Activated CD8-positive, alpha-beta T cell treated with anti-CD3 and anti-CD28 coated beads for 36 hours (primary cell): ENCODE results near the gene GRID1. TPM values are rescaled to one million over a fixed set of nuclear protein-coding genes. Genes with fewer than 3 reads are reported as not detected.

Experiments
- ATAC-seq: fragments of 200-7000 bp; cut with Tn5 transposase; one replicate; pipeline ENCODE4 v1.10.0; 2021; ENCODE audit warnings: mild to moderate bottlenecking, moderate library complexity
- CTCF ChIA-PET: fragments of 350-600 bp; sonication (Branson Sonifier 250); formaldehyde crosslinking; loops from one replicate; lab custom pipeline; 2021; ENCODE audit warnings: antibody characterized with exemption; lab: Charles Lee
- POLR2A ChIA-PET: fragments of 350-600 bp; sonication (Branson Sonifier 250); formaldehyde crosslinking; loops from one replicate; lab custom pipeline; 2021; ENCODE audit warnings: antibody characterized with exemption; lab: Charles Lee
- DNase-seq: peaks from one replicate; pipeline ENCODE4 v3.0.0-alpha.2; 2020
- H3K27ac Mint-ChIP-seq: one replicate; pipeline ENCODE4 v1.8.0; 2021; ENCODE audit warnings: mild to moderate bottlenecking, mixed read lengths
- H3K27me3 Mint-ChIP-seq: one replicate; pipeline ENCODE4 v1.8.0; 2021; ENCODE audit warnings: mixed read lengths
- H3K36me3 Mint-ChIP-seq: one replicate; pipeline ENCODE4 v1.8.0; 2021; ENCODE audit warnings: low read depth, mixed read lengths
- H3K4me1 Mint-ChIP-seq: one replicate; pipeline ENCODE4 v1.8.0; 2021; ENCODE audit warnings: low read depth, mixed read lengths
- H3K4me3 Mint-ChIP-seq: one replicate; pipeline ENCODE4 v1.8.0; 2021; ENCODE audit warnings: mild to moderate bottlenecking, moderate library complexity, mixed read lengths
- H3K9me3 Mint-ChIP-seq: one replicate; pipeline ENCODE4 v1.8.0; 2021; ENCODE audit warnings: mixed read lengths
- intact Hi-C: fragments of 100-400 bp; cut with micrococcal nuclease; formaldehyde crosslinking; loops from one replicate; pipeline ENCODE4 v1.10.0; 2022
- total RNA-seq, 2 experiments: library from RNA; stranded (reverse); gene quantifications; one replicate each; pipeline ENCODE4 v1.2.3, GENCODE V29; 2021
- TF ChIP-seq, protein P1 (sequence below): fragments of 200-600 bp; IDR thresholded peaks from one replicate; pipeline ENCODE4 v1.8.0; 2022; ENCODE audit warnings: antibody characterized with exemption, mild to moderate bottlenecking

Gene GRID1
- total RNA-seq, 2 experiments from 2014 or later = not detected

GRCh38 chr10:85612378-85612775 lies 754.2 kb downstream of the GRID1 start:
- no peaks in the 10 kb centered on the region for H3K36me3 Mint-ChIP-seq
- H3K4me3 Mint-ChIP-seq = no peak overlapping the region
- POLR2A ChIA-PET = interaction anchor here (1.2 kb wide), 1 partner anchor 9 kb away, joined by 3 read pairs; no protein-coding TSS in a partner anchor

DNA sequence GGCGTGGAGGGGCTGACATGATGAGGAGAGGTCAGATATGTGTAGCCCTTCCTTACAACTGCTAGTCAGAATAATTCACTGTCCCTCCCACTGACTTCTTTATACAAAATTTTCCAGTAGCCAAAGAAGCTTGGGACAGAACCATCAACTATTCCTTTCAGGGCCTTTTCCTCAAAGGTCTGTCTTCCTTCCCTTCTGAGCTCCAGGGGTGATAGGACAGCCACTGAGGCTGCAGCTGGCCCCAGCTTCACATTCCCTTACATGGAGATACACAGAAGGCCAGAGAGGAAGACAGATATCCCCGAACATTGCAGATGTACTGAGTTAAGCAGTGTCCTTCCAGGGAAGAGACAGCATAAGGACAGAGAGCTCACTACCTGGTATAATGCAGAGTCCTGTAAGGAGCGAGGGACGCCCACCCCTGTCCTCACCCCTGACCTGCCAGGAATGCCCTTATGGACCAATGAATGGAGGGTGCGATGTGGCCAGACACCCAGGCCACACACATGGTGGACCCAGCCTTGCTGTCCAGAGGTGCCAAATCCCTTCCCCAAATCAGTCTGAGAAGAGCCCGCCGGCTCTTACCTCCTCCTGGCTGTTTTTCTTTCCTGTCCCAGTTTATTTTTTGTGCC lies 754.7 kb downstream of the GRID1 start:
- no peak overlapping the region for H3K27ac Mint-ChIP-seq
- TF ChIP-seq, protein P1, sequence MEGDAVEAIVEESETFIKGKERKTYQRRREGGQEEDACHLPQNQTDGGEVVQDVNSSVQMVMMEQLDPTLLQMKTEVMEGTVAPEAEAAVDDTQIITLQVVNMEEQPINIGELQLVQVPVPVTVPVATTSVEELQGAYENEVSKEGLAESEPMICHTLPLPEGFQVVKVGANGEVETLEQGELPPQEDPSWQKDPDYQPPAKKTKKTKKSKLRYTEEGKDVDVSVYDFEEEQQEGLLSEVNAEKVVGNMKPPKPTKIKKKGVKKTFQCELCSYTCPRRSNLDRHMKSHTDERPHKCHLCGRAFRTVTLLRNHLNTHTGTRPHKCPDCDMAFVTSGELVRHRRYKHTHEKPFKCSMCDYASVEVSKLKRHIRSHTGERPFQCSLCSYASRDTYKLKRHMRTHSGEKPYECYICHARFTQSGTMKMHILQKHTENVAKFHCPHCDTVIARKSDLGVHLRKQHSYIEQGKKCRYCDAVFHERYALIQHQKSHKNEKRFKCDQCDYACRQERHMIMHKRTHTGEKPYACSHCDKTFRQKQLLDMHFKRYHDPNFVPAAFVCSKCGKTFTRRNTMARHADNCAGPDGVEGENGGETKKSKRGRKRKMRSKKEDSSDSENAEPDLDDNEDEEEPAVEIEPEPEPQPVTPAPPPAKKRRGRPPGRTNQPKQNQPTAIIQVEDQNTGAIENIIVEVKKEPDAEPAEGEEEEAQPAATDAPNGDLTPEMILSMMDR = no peak
- H3K4me3 Mint-ChIP-seq = no peak overlapping the region
- intact Hi-C loops = no loop called here
- no peaks in the 10 kb centered on the region for H3K27me3 Mint-ChIP-seq
- H3K4me1 Mint-ChIP-seq = peaks cover 33% of the 10 kb centered on the region
- no peaks in the 10 kb centered on the region for H3K36me3 Mint-ChIP-seq
- CTCF ChIA-PET = interaction anchor here (0.7 to 1.8 kb wide), 3 partner anchors 12 to 156 kb away, joined by 3 to 9 read pairs (median 3); no protein-coding TSS in a partner anchor
- DNase-seq (no peak), ATAC-seq (no peak)
- POLR2A ChIA-PET = interaction anchor here (0.9 to 1.2 kb wide), 2 partner anchors 9 to 87 kb away, joined by 3 read pairs; no protein-coding TSS in a partner anchor
- no peaks in the 10 kb centered on the region for H3K9me3 Mint-ChIP-seq

More at GRCh38 chr10:85612378-85612775, 754.2 kb downstream of the GRID1 start:
- CTCF ChIA-PET = interaction anchor here (0.7 to 1.8 kb wide), 3 partner anchors 11 to 155 kb away, joined by 3 to 9 read pairs (median 3); no protein-coding TSS in a partner anchor
- Mint-ChIP-seq H3K9me3 (no peaks in the 10 kb centered on the region), H3K4me1 (peaks cover 33% of the 10 kb centered on the region), H3K27ac (no peak overlapping the region), H3K27me3 (no peaks in the 10 kb centered on the region)
- TF ChIP-seq, protein P1 = no peak
- peak; percentile 77 for ATAC-seq
- DNase-seq = peak; percentile 51
- intact Hi-C loops = no loop called here

DNA sequence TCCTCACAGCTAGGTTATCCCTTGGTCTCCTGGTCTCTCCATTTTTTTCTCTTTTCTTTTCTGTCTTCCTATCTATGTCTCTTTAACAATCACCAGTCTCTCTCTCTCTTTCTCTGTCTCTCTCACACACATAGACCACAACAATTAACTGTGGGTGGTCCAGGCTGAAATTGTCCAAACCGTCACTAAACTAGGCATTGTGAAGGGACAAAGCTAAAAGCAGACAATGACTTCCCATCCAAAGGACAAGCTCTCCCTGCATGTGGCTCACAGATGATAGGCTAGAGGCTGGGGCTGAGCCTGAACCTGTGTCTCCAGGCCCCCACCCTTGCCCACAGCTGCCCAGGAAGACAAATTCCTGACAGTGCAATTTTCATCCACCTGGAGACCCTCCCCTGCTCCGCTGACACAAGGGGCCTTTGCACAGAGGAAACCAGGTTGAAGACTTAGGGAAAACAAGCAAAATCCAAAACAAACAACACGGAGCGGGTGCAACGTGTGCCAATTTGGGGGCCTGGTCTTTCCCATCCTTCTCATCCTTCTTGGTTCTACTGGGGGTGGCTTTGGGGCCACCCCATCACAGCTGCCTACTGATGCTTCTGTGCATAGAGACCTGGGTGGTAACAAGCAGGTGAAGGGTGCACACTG lies 755.4 kb downstream of the GRID1 start:
- POLR2A ChIA-PET = interaction anchor here (0.9 kb wide), 1 partner anchor 87 kb away, joined by 3 read pairs; no protein-coding TSS in a partner anchor
- H3K27me3 Mint-ChIP-seq = no peaks in the 10 kb centered on the region
- no peak for ATAC-seq
- H3K27ac Mint-ChIP-seq = no peak overlapping the region
- intact Hi-C loops = no loop called here
- no peaks in the 10 kb centered on the region for H3K36me3 Mint-ChIP-seq
- no peak for DNase-seq
- CTCF ChIA-PET = interaction anchor here (1.0 to 1.8 kb wide), 2 partner anchors 9 to 12 kb away, joined by 3 to 9 read pairs; no protein-coding TSS in a partner anchor
- TF ChIP-seq, protein P1 = no peak
- H3K9me3 Mint-ChIP-seq = no peaks in the 10 kb centered on the region
- no peak overlapping the region for H3K4me3 Mint-ChIP-seq
- peaks cover 33% of the 10 kb centered on the region for H3K4me1 Mint-ChIP-seq

DNA sequence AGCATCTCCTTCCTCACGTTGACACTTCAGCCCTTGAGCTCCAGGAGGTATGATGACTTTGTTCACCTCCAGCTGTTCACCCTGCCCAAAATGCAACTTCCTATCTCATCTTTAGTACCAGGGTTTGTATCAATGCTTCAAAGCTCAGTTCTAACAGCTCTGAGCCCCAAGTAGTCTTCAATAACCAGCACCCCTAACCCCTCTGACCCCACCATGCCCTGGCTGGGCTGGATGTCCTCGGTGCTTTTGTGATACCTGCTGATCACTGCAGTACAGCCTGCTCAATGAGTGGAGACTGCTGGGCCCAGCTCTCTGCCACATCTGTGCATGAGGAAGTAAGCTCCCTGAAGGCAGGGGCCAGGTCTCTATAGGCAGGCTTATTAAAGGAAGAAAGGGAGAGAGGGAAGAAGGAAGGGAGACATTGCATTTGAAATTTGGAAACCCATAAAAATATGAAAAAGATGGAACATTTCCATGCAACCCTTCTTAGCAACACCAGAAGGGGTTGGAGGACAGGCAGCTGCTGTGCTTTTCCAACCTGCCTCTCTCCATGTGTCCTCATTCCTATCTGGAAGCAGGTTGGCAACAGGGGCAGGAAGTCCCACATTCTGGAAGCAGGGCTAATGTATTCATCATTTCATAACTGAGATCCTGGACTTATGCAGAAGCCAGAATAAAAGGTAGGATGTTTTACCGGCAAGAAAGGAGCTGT lies 756.1 kb downstream of the GRID1 start:
- ATAC-seq (no peak), DNase-seq (no peak)
- CTCF ChIA-PET = interaction anchor here (1.0 kb wide), 1 partner anchor 10 kb away, joined by 3 read pairs; no protein-coding TSS in a partner anchor
- Mint-ChIP-seq H3K27ac (no peak overlapping the region), H3K9me3 (no peaks in the 10 kb centered on the region), H3K4me3 (no peak overlapping the region), H3K27me3 (no peaks in the 10 kb centered on the region), H3K4me1 (peaks cover 33% of the 10 kb centered on the region), H3K36me3 (no peaks in the 10 kb centered on the region)
- intact Hi-C loops = no loop called here
- TF ChIP-seq, protein P1 = no peak
- POLR2A ChIA-PET = interaction anchor here (0.9 kb wide), 1 partner anchor 86 kb away, joined by 3 read pairs; no protein-coding TSS in a partner anchor
